GOT3 (cell line): ENCODE data around the gene SCP2.
"Not testable (repeated sequence)": the region's sequence is repeated elsewhere in the genome, so short reads cannot be mapped to it uniquely, and the experiment has no call there.

Experiments used
- DNase-seq: peaks from one replicate; lab custom pipeline; 2025; ENCODE audit warnings: mixed read lengths; lab: John Stamatoyannopoulos, UW

The SCP2 gene

DNA sequence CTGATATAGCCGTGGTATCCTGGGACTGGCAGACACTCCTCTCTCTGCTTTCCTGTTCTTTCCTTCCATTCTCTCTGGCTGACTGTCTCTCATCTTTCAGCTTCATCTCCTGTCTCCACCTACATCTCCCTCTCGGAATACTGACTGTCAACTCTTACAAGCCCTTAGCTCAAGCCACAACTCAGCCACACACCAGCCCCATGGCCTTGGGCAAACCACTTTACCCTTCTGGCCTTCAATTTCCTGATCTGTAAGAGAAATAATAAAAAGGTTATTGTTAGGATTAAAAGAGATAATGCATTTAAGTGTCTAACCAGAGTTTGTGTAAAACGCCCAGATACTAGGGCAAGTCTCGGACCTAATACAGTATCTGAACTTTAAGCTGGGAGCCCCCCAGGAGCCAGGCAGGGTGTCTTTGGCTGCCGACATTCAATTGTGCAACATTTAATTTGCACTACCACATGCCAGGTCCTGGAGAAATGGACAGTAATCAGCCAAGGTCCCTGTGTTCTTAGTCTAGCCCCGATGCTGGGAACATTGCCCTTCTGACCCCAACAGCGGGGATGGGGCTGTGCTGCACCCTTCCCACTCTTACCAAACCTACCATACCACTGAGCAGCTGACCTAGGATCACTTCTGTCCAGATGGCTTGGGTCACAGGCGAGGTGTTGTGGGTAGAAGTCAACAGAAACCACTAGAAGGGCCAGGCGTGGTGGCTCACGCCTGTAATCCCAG is 10.7 kb upstream of the SCP2 start:
- no peak for DNase-seq

DNA sequence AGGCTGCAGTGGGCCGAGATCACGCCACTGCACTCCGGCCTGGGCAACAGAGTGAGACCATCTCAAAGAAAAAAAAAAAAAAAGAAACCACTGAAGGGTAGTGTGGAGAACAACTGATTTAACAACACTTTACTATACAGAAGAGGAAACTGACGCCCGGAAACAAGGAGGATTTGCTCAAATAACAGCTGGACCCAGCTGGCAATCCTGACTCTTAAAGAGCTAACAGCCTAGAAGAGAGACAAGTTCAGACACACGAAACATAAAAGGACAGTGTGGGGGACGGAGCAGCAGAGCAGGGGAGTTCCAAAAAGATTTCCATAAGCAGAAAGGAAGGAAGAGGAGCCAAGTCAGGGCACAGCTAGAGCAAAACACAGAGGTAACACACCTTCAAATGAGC is 9.9 kb upstream of the SCP2 start:
- no peak for DNase-seq

DNA sequence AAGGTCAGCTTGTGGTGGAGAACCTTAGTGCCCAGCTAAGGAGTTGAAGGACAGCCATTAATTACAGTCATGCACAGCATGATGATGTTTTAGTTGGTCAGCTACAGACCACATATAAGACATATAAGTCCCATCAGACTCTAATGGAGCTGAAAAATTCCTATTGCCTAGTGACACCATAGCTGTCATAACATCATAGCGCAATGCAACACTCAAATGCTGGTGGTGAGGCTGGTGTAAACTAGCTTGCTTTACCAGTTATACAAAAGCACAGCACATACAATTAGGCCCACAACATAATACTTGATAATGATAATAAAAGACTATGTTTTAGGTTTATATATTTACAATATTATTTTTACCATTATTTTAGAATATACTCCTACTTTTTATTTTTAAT is 9.5 kb upstream of the SCP2 start:
- DNase-seq, result no peak

DNA sequence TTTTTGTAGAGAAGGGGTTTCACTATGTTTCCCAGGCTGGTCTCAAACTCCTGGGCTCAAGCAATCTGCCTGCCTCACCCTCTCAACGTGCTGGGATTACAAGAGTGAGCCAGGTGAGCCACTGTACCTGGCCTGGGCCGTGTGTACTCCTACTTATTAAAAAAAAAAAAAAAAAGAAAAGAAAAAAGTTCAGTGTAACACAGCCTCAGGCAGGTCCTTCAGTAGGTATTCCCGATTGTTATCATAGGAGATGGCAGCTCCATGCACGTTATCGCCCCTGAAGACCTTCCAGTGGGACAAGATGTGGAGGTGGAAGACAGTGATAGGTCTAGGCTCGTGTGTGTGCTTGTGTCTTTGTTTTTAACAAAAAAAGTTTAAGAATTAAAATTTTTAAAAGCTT is 8.9 kb upstream of the SCP2 start:
- DNase-seq, result no peak

DNA sequence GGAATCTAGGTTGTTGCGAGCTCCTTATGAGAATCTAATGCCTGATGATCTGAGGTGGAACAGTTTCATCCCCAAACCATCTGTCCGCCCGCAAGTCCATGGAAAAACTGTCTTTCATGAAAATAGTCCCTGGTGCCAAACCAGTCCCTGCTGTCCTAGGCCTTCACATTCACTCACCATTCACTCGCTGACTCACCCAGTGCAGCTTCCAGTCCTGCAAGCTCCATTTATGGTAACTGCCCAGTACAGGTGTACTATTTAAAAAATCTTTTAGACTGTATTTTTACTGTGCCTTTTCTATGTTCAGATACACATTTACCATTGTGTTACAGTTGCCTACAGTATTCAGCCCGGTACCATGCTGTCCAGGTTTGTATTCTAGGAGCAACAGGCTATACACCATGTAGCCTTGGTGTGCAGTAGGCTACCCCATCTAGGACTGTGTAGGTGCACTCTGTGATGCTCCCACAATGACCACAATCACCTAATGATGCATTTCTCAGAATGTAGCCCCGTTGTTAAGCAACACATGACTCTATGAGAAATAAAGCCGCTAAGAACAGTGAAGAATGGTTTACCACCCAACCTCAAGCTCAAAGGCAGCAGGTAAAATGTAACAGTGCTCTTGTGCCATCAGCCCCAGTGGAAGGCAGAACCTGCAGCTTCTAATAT is 7.9 kb upstream of the SCP2 start:
- no peak for DNase-seq

DNA sequence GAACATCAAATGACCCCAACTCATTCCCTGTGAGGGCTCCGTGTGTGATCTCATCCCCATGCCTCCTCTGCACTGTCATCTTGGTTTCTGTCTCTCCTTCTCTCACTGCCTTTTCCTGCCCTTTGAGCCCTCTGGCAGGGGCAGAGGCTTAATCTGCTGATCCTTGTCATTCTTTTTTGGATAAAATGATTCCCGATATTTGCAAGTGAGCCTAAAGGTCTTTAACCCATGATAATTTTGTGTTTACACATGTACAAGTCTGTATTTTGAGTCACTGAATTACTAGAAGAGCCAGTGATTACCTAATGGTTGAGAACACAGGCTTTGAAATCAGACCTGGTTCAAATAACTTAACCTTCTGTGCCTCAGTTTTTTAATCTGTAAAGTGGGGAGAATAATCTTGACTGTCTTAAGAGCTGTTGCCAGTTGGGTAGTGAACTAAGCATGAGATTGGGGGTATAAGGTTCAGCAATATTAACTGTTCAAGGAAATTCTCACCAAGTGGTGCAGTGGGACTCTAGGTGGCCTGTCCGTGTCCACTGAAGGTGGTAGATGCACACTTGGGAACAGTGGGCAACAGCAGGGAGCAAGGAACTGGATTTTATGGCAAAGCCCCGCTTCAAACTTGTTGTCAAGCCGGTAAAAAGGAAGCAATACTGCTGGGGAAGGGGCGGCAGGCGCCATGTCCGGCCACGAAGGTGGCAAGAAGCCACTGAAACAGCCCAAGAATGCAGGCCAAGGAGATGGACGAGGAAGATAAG is 7.2 kb upstream of the SCP2 start:
- no peak for DNase-seq

DNA sequence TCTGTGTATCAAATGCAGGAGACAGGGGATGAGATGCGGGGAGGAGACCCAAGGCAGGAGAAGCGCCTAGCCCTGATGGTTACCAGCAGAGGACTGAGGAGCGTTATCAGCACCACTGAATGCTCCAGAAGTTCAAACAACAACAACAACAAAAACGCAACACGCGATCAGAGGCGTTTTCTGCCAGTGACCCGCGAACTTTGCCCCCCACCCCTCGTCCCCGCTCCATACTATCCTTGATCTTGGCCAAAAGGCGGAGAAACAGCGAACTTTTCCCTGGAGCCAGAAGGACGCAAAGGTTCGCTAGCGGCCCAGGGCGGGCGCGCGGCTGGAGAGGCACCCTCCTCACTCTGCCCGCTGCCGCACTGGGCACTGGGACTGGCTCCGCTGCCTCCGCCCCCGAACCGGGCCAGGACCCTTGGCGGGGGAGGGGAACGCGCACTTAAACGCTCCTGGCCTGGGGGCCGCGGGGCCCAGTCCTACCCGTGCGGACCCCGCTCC is 6.2 kb upstream of the SCP2 start:
- DNase-seq, result no peak

DNA sequence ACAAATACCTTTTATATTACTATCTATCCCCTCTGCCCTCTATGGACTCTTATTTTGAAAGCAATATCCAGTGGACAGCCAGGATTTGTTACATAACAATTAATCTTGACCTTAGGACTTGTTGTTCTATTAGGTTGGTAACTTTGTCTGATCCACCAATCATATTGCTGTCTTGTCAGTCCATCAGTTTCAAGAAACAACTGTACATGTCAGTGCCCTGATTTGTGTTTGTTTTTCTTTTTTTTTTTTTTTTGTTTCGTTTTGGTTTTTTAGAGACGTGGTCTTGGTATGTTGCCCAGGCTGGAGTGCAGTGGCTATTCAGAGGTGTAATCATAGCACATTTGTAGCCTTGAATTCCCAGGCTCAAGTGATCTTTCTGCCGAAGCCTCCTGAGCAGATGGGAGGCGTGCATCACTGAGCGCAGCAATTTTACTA is 1.5 kb upstream of the SCP2 start:
- no peak for DNase-seq

DNA sequence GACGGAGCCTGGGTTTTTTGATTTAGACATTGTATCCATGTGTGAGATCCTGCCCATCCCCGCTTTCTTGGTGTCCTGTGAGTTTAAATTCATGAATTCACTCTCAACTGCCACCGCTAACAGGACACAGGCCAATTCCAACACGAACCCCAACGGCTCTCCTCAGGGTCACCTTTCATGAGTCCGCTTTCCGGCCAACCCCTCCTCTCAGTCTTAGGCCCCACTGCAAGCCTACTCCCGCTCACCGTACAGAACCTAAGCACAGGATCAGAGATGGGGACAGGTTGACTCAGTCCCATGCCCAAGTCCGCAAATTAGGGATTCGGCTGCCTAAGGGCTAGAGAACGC is 238 bp upstream of the SCP2 start:
- DNase-seq, result no peak

DNA sequence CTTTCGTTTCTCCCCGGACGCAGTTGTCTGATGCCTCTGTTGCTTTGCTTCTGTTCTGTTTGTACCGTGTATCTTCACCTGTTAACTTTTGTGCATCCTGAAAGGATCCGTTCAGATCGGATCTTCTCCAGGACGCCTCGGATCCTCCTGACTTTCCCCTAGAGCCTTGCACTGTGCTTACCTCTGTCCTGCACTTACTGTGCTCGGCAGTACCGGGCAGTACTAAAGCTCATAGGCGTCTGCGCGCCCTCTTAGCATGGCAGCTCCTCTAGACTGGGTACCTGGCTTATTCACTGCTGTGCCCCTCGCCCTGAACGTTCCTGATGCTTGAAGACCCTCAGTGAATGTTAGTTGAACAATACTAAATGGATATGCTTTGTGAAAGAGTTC is 934 bp downstream of the SCP2 start:
- no peak for DNase-seq

DNA sequence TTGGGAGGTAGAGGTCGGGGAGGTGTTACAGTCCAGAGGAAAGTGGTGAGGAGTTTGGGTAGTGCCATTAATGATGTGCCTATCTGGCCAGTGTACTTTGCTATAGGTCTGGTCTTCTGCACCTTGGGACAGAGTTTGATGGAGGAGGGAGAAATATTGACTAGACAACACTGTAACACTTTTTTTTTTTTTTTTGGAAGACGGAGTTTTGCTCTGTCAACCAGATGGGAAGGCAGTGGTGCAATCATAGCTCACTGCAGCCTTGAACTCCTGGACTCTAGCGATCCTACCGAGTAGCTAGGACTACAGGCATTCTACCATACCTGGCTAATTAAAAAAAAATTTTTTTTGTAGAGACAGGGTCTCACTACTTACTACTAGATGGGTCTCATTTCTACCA is 1.9 kb downstream of the SCP2 start:
- DNase-seq, result no peak

DNA sequence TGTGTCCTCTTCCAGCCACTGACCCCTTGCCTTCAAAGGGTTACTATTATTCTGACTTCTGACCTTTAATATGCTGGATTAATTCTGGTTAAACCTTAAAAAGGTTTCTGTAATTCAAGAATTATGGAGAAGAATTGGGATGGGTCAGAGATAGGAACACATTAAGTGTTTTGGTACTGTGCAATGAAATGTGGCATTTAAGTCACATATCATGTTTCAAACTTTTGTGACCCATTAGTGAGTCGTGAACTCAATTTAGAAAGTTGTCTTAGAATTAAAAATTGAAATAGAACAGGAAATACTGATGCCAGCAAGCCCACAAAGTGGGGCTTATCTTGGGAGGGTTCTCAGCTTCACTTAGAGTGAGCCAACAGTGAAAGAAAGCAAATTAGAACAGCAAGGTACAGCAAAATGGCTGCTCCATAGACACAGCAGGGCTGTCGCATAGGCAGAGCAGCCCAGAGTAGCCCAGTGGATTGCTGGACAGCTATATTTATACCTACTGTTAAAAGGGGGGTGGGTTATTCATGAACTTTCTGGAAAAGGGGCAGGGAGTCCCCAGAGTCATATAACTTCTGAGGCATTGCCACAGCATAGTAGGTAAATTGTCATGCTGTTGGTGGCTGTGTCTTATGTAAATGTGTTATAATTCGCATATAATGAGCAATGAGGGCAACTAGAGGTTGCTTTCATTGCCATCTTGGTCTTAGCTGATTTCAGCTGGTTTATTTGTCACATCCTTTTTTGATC is 10.5 kb downstream of the SCP2 start:
- DNase-seq, result no peak

DNA sequence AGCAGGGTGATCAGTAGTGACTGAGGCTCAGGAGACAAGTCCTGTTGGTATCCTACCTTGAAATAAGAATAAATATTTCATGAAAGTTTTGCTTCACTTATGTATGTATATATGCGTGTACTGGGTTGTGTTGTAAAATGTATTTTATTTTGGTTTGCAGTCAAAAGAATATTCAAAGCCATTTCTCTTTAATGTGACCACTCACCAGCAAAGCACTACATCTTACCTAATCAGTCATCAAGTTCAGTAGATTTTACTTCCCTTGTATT is 11.0 kb downstream of the SCP2 start:
- DNase-seq, result no peak

DNA sequence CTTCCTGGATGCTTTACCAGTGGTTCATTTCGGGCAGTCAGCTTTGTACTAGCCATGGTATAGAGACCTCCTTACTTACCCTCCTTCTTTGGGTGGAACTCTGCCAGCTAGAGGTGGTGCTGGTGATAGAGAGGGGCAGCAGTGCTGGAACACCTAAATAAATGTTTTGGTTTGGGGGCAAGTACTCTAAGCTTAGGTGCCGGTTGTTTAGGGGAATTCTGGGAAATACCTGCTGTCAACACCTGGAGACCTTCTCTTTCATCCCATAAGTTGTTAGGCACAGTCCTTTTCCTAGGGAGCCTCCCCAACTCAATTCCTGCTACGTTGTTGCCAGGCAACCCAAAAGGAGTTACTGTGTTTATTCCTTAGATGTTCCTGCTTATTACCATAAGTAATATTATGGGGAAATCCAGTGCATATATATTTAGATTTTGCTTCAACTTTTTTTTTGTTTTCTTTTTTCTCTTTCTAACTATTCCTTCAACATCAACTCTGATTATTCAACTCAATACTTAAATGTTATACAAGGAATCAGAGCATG is 16.9 kb downstream of the SCP2 start:
- no peak for DNase-seq

DNA sequence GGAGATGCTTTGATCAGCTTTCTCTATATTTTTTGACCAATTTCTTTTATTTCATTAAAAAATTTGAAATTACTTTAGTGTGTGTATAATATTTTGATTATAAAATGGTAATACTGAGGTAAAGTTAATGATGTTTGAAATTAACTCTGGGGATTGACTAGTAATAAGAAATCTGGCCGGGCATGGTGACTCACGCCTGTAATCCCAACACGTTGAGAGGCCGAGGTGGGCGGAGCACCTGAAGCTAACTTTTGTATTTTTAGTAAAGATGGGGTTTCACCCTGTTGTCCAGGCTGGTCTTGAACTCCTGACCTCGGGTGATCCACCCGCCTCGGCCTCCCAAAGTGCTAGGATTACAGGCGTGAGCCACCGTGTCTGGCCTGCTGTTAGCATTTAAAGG is 17.5 kb downstream of the SCP2 start:
- no peak for DNase-seq

DNA sequence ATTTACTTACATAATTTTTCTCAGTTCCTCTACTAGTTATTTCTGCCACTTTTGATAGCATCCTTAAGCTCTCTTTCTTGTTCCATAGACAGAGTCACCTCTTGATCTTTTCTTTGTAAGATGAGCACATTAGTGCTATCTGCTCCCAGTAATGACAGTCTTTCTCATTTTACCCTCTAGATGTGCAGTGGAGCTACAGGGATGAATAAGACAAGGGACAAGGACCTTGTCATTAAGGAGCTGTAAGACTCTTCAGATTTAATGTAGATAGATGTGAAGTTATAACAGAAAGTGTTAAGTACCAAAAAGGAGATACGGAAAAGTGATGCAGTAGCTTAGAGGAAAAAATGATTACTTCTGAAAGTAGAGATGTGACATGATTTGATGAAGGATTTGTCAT is 20.4 kb downstream of the SCP2 start:
- no peak for DNase-seq

DNA sequence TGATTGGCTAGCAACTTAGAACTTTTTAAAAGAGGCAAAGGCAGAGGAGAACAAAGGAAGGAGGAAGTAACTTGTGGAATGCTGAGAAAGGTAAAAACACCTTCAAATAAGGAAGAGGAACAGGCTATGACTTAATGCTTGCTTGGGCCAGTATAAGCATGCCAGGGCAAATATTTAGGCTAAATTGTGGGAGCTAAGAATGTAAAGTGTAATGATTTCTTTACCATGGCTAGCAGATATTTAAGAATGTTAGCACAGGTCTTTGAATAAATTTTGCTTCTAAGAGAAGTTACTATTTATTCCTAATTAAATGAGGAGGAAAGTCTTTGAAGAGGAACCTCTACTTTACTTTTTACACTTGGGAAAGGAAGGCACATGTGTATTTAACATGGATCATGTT is 22.5 kb downstream of the SCP2 start:
- not testable (repeated sequence) for DNase-seq

DNA sequence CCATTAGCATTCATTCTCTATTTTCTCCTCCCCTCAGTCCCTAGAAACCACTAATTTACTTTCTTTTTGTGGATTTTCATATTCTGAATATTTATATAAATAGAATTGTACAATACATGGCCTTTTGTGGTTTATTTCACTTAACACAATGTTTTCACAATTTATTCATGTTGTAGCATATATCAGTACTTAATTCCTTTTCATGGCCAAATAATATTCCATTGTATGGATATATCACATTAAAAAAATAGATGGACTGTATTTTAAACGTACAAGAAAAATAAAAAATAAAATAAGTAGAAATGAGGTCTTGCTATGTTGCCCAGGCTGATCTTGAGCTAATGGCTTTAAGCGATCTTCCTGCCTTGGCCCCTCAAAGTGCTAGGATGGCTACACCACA is 25.0 kb downstream of the SCP2 start:
- DNase-seq, result no peak

DNA sequence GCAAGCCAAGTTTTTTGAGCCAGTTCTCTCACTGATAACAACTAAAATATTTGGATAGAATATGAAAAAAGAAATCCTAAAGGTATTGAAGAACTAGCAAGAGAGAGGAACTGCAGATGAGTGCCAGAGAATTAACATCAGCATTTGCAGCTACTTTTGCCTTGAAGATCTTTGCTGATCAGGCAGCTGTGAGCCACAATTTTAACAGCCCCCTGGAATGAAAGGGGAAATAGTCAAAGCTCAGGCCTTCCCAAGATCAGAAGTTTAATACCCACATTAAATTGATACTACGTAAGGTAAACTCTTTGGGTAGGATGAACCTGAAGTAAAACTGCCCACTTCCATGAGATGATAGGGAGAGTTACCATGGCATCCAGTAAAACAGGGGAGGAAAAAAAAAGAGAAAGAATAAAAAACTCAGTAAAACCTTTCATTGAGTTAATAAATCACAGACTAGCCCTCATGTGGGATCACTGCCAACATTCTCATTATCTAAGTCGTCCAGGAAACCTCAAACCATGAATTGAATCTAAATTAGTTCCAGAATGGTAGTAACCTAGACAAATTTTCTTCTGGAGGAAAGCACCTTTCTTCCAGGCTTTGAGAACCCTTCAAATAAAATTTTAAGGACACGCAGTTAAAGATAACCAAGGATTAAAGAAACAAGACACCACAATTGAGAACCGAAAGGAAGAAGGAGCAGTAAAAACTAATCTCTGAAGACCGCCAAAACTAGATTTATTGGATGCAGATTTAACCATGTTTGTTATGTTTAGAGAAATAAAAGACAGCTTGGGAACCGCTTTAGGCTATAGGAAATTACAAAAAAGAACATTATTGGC is 28.3 kb downstream of the SCP2 start:
- DNase-seq, result no peak

DNA sequence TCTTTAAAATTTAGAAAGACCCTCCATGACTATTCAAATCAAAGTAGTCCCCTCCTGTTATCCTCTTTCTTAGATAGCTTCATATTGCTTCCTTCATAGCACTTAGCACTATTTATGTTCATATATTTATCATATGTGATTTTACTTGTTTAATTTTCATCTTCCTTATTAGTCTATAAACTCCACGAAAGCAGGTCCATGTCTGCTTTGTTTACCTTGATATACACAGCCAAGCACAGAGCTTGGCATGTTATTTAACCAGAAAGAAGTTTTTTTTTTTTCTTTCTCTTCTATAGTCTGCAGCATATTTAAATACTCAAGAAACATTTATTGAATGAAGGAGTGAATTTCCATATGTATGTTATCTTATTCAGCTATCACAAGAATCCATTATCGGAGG is 36.0 kb downstream of the SCP2 start:
- DNase-seq, result no peak

DNA sequence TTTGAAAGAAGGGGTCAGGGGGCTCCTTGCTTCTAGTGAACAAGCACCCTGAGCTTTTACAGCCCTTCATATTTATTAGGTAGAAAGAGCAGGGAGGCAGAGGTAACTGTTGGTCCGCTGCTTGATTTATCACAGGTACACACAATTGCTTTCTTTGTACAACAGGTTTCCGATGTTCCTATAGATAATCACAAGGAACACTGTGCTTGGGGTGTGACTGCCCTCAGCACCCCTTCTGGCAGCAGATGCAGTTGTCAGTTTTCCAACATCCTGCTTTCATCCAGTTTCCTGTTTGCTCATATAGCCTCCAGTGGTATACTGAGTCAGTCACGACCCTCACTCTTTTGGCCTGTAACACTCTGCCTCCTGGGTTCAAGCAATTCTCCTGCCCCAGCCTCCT is 40.6 kb downstream of the SCP2 start:
- DNase-seq, result no peak
